ENCODE measurements around the gene FTO.

- TF ChIP-seq, protein P1, sequence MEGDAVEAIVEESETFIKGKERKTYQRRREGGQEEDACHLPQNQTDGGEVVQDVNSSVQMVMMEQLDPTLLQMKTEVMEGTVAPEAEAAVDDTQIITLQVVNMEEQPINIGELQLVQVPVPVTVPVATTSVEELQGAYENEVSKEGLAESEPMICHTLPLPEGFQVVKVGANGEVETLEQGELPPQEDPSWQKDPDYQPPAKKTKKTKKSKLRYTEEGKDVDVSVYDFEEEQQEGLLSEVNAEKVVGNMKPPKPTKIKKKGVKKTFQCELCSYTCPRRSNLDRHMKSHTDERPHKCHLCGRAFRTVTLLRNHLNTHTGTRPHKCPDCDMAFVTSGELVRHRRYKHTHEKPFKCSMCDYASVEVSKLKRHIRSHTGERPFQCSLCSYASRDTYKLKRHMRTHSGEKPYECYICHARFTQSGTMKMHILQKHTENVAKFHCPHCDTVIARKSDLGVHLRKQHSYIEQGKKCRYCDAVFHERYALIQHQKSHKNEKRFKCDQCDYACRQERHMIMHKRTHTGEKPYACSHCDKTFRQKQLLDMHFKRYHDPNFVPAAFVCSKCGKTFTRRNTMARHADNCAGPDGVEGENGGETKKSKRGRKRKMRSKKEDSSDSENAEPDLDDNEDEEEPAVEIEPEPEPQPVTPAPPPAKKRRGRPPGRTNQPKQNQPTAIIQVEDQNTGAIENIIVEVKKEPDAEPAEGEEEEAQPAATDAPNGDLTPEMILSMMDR (IDR thresholded peaks at IDR 0.05) = no peak
- no peak for TF ChIP-seq POLR2A (IDR thresholded peaks at IDR 0.05)
Observed at GRCh38 chr16:53785044-53785443, 81.1 kb downstream of the FTO start.

Data from thyroid gland (tissue), 4 donors.